SK-N-SH (cell line): ENCODE results near the gene ELF5. TPM values are rescaled to one million over a fixed set of nuclear protein-coding genes. Genes with fewer than 3 reads are reported as not detected.

Source experiments
- CTCF ChIA-PET: fragments of 300-600, 350-600 bp; formaldehyde crosslinking; extraction: SDS; loops from one replicate; lab custom pipeline; 2021; lab: Yijun Ruan, JAX
- POLR2A ChIA-PET: fragments of 350-600 bp; sonication (Branson Sonifier 250); formaldehyde crosslinking; extraction: SDS; loops from one replicate; lab custom pipeline; 2020; ENCODE audit warnings: antibody characterized with exemption, inconsistent platforms; lab: Yijun Ruan, JAX
- DNase-seq: peaks from one replicate; pipeline ENCODE4 v3.0.0; 2012
- H2AFZ ChIP-seq: fragments of 200-600 bp; sonication (generic); 2 replicates; pipeline ENCODE4 v1.8.1; 2016; ENCODE audit warnings: antibody characterized with exemption, mild to moderate bottlenecking, low read depth
- H3F3A ChIP-seq: fragments of 200-600 bp; sonication (generic); replicated peaks from 2 replicates; pipeline ENCODE3; 2016; ENCODE audit warnings: antibody characterized with exemption, mild to moderate bottlenecking; ENCODE audit not compliant: insufficient read depth
- H3K27ac ChIP-seq, 2 experiments: fragments of 200-500 bp in 1 of 2; fragments of 200-600 bp in 1 of 2; sonication (Bioruptor generic) in 1 of 2; sonication (generic), shearing (Covaris generic) in 1 of 2; 2 replicates each; pipeline versions ENCODE4 v1.5.1 to v1.6.1; 2014 to 2016; ENCODE audit warnings: low read depth in 2 of 2, inconsistent platforms in 1 of 2, low read length in 1 of 2, mild to moderate bottlenecking in 1 of 2, mixed read lengths in 1 of 2
- H3K27me3 ChIP-seq: fragments of 200-600 bp; sonication (generic), shearing (Covaris generic); 2 replicates; pipeline ENCODE4 v1.6.1; 2016; ENCODE audit warnings: mixed run types; ENCODE audit not compliant: insufficient read depth
- H3K36me3 ChIP-seq, 2 experiments: fragments of 200-500 bp in 1 of 2; fragments of 200-600 bp in 1 of 2; sonication (Bioruptor generic) in 1 of 2; sonication (generic) in 1 of 2; replicated peaks in 1 of 2; 2 replicates each; pipeline versions ENCODE3 to v1.5.1; 2014 to 2016; ENCODE audit warnings: low read length in 1 of 2, mild to moderate bottlenecking in 1 of 2; ENCODE audit not compliant: insufficient read depth in 2 of 2, control insufficient read depth in 1 of 2
- H3K4me1 ChIP-seq, 2 experiments: fragments of 200-500 bp in 1 of 2; fragments of 200-600 bp in 1 of 2; sonication (Bioruptor generic) in 1 of 2; sonication (generic), shearing (Covaris generic) in 1 of 2; 2 replicates each; pipeline versions ENCODE4 v1.5.1 to v1.6.1; 2014 to 2016; ENCODE audit warnings: low read depth in 1 of 2, low read length in 1 of 2, mixed run types in 1 of 2; ENCODE audit not compliant: insufficient read depth in 2 of 2, control insufficient read depth in 1 of 2
- H3K4me2 ChIP-seq: fragments of 200-600 bp; sonication (generic), shearing (Covaris generic); 2 replicates; pipeline ENCODE4 v1.6.1; 2017; ENCODE audit warnings: mixed run types
- H3K4me3 ChIP-seq, 2 experiments: fragments of 200-500 bp in 1 of 2; fragments of 200-600 bp in 1 of 2; sonication (Bioruptor generic) in 1 of 2; sonication (generic), shearing (Covaris generic) in 1 of 2; 2 replicates each; pipeline versions ENCODE4 v1.5.1 to v1.8.1; 2014 to 2016; ENCODE audit warnings: low read depth in 2 of 2, inconsistent platforms in 1 of 2, low read length in 1 of 2, mild to moderate bottlenecking in 1 of 2, mixed read lengths in 1 of 2, moderate library complexity in 1 of 2
- H3K79me2 ChIP-seq: fragments of 200-600 bp; sonication (generic); 2 replicates; pipeline ENCODE4 v1.8.1; 2017; ENCODE audit warnings: mild to moderate bottlenecking; ENCODE audit not compliant: insufficient read depth
- H3K9ac ChIP-seq: fragments of 200-600 bp; sonication (generic); 2 replicates; pipeline ENCODE4 v1.6.1; 2017; ENCODE audit warnings: mixed run types
- H3K9me2 ChIP-seq: fragments of 200-600 bp; sonication (generic); 2 replicates; pipeline ENCODE4 v1.6.1; 2017; ENCODE audit warnings: mixed run types
- H3K9me3 ChIP-seq: fragments of 200-600 bp; sonication (generic); 2 replicates; pipeline ENCODE4 v1.6.1; 2017; ENCODE audit warnings: mixed run types, mild to moderate bottlenecking, moderate library complexity
- H4K20me1 ChIP-seq: fragments of 200-600 bp; sonication (generic); 2 replicates; pipeline ENCODE4 v1.6.1; 2017; ENCODE audit warnings: mild to moderate bottlenecking, mixed run types; ENCODE audit not compliant: insufficient read depth
- ELF1 ChIP-seq: IDR thresholded peaks from 2 replicates; pipeline ENCODE4 v1.4.0; 2012
- EZH2phosphoT487 ChIP-seq: fragments of 200-600 bp; sonication (generic); IDR thresholded peaks from 2 replicates; pipeline ENCODE4 v1.6.1; 2017; ENCODE audit warnings: low read depth, mixed run types, mild to moderate bottlenecking, antibody characterized with exemption, moderate library complexity, borderline replicate concordance
- FOSL2 ChIP-seq: IDR thresholded peaks from 2 replicates; pipeline ENCODE4 v1.4.0; 2012; ENCODE audit warnings: low read depth, mild to moderate bottlenecking, moderate library complexity, borderline replicate concordance
- FOXJ3 ChIP-seq: sonication (generic); formaldehyde crosslinking; IDR thresholded peaks from 2 replicates; pipeline ENCODE4 v1.5.1; 2020; ENCODE audit warnings: mild to moderate bottlenecking, missing genetic modification reagents
- GABPA ChIP-seq: IDR thresholded peaks from 2 replicates; pipeline ENCODE4 v1.4.0; 2012; ENCODE audit warnings: low read depth, mild to moderate bottlenecking
- JUND ChIP-seq: IDR thresholded peaks from 2 replicates; pipeline ENCODE4 v1.4.0; 2012
- NFIC ChIP-seq: IDR thresholded peaks from 2 replicates; pipeline ENCODE4 v1.4.0; 2012; ENCODE audit warnings: borderline replicate concordance
- NRF1 ChIP-seq: IDR thresholded peaks from 2 replicates; pipeline ENCODE4 v1.6.1; 2012; ENCODE audit warnings: low read depth, mild to moderate bottlenecking, low read length
- POLR2AphosphoS5 ChIP-seq: IDR thresholded peaks from 2 replicates; pipeline ENCODE4 v1.6.1; 2012; ENCODE audit warnings: low read depth, low read length
- RCOR1 ChIP-seq: fragments of 150-350 bp; IDR thresholded peaks from 2 replicates; pipeline ENCODE4 v1.6.1; 2017; ENCODE audit warnings: antibody characterized with exemption, low read length
- RFX5 ChIP-seq: IDR thresholded peaks from 2 replicates; pipeline ENCODE4 v1.6.1; 2012; ENCODE audit warnings: mild to moderate bottlenecking, improper control_type of control experiment, low read length
- RXRA ChIP-seq: IDR thresholded peaks from 2 replicates; pipeline ENCODE4 v1.4.0; 2012; ENCODE audit warnings: low read depth, mild to moderate bottlenecking, borderline replicate concordance
- SIN3A ChIP-seq: IDR thresholded peaks from 2 replicates; pipeline ENCODE4 v1.6.1; 2012; ENCODE audit warnings: low read depth, mild to moderate bottlenecking, low read length, moderate library complexity, borderline replicate concordance
- TCF12 ChIP-seq: IDR thresholded peaks from 2 replicates; pipeline ENCODE4 v1.4.0; 2012
- TEAD4 ChIP-seq: IDR thresholded peaks from 2 replicates; pipeline ENCODE4 v1.4.0; 2012; ENCODE audit warnings: mild to moderate bottlenecking, borderline replicate concordance; ENCODE audit not compliant: insufficient read depth
- WGBS: methylation state at CpG from one replicate; pipeline ENCODE4 v1.1.6; 2017; ENCODE audit warnings: low lambda C conversion rate; 5-methylcytosine and 5-hydroxymethylcytosine counted together
- polyA plus RNA-seq, 3 experiments: library from polyadenylated mRNA; depleted of rRNA; stranded (reverse); fragments of >200 nt; gene quantifications; 2 replicates each; pipeline ENCODE4 v1.2.3, GENCODE V29; 2012
- TF ChIP-seq, protein P1 (sequence below): fragments of 150-350 bp; IDR thresholded peaks from 2 replicates; pipeline ENCODE4 v1.6.1; 2016; ENCODE audit warnings: mild to moderate bottlenecking, low read depth, low read length
- TF ChIP-seq, protein P2 (sequence below): IDR thresholded peaks from 2 replicates; pipeline ENCODE4 v1.4.0; 2012; ENCODE audit warnings: low read depth
- TF ChIP-seq, protein P3 (sequence below): IDR thresholded peaks from 2 replicates; pipeline ENCODE4; 2012
- TF ChIP-seq, protein P4 (sequence below): fragments of 200-600 bp; sonication (generic); IDR thresholded peaks from 2 replicates; pipeline ENCODE4 v1.6.1; 2017; ENCODE audit warnings: antibody characterized with exemption, mild to moderate bottlenecking, moderate library complexity
- TF ChIP-seq, protein P5 (sequence below): IDR thresholded peaks from 2 replicates; pipeline ENCODE4 v1.6.1; 2012; ENCODE audit warnings: mild to moderate bottlenecking, low read depth, low read length, moderate library complexity

The ELF5 gene
- polyA plus RNA-seq, 1 of the 3 experiments (the other 2 are of a cell fraction): not detected

DNA sequence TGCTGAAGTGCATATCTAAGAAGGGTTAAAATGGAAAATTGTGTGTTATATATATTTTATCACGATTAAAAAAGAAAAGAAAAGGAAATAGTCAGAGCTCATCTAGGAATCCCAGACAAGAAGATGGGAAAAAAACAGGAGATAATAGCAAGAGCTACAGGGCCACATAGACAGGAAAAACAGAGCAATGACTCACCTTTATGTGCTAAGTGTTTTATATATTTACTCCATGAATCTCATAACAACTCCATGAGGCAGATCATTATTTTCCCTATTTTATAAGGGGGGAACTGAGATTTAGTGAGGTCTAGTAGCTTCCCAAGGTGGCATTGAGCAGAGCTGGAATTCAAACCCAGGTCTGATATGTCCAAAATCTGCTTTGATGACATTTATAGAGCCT lies 18.1 kb upstream of the ELF5 start:
- ChIA-PET CTCF (interaction anchor here (1.0 to 1.5 kb wide), 4 partner anchors 19 to 55 kb away, joined by 3 to 4 read pairs (median 4); partner anchors contain the start of gene ELF5), POLR2A (no interaction called here)
- H3K9me2 ChIP-seq: no peaks in the 10 kb centered on the region
- no peak overlapping the region for H3K4me2 ChIP-seq
- H3K36me3 ChIP-seq: no peaks in the 10 kb centered on the region
- H3K27me3 ChIP-seq: peaks cover 1% of the 10 kb centered on the region; the same call in 1 of the 2 replicates
- H2AFZ ChIP-seq: no peak overlapping the region
- no peak overlapping the region for H3K9ac ChIP-seq
- H3F3A ChIP-seq: no peaks in the 10 kb centered on the region
- H3K27ac ChIP-seq: no peak overlapping the region
- H3K4me1 ChIP-seq: no peaks in the 10 kb centered on the region
- H3K4me3 ChIP-seq: no peak overlapping the region
- no peaks in the 10 kb centered on the region for H4K20me1 ChIP-seq
- TF ChIP-seq SIN3A: no peak
- TF ChIP-seq NFIC: no peak
- no peak for TF ChIP-seq POLR2AphosphoS5
- TF ChIP-seq ELF1: no peak
- TF ChIP-seq RFX5: no peak
- TF ChIP-seq FOSL2: no peak
- TF ChIP-seq RCOR1: no peak
- TF ChIP-seq, protein P1, sequence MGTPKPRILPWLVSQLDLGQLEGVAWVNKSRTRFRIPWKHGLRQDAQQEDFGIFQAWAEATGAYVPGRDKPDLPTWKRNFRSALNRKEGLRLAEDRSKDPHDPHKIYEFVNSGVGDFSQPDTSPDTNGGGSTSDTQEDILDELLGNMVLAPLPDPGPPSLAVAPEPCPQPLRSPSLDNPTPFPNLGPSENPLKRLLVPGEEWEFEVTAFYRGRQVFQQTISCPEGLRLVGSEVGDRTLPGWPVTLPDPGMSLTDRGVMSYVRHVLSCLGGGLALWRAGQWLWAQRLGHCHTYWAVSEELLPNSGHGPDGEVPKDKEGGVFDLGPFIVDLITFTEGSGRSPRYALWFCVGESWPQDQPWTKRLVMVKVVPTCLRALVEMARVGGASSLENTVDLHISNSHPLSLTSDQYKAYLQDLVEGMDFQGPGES: no peak
- TF ChIP-seq TCF12: no peak
- no peak for TF ChIP-seq TEAD4
- TF ChIP-seq JUND: no peak
- TF ChIP-seq RXRA: no peak
- no peak for TF ChIP-seq GABPA
- no peak for TF ChIP-seq EZH2phosphoT487
- no peak for TF ChIP-seq FOXJ3
- TF ChIP-seq, protein P2, sequence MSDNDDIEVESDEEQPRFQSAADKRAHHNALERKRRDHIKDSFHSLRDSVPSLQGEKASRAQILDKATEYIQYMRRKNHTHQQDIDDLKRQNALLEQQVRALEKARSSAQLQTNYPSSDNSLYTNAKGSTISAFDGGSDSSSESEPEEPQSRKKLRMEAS: no peak
- no peak for TF ChIP-seq NRF1
- TF ChIP-seq, protein P3, sequence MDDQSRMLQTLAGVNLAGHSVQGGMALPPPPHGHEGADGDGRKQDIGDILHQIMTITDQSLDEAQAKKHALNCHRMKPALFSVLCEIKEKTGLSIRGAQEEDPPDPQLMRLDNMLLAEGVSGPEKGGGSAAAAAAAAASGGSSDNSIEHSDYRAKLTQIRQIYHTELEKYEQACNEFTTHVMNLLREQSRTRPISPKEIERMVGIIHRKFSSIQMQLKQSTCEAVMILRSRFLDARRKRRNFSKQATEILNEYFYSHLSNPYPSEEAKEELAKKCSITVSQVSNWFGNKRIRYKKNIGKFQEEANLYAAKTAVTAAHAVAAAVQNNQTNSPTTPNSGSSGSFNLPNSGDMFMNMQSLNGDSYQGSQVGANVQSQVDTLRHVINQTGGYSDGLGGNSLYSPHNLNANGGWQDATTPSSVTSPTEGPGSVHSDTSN: no peak
- TF ChIP-seq, protein P4, sequence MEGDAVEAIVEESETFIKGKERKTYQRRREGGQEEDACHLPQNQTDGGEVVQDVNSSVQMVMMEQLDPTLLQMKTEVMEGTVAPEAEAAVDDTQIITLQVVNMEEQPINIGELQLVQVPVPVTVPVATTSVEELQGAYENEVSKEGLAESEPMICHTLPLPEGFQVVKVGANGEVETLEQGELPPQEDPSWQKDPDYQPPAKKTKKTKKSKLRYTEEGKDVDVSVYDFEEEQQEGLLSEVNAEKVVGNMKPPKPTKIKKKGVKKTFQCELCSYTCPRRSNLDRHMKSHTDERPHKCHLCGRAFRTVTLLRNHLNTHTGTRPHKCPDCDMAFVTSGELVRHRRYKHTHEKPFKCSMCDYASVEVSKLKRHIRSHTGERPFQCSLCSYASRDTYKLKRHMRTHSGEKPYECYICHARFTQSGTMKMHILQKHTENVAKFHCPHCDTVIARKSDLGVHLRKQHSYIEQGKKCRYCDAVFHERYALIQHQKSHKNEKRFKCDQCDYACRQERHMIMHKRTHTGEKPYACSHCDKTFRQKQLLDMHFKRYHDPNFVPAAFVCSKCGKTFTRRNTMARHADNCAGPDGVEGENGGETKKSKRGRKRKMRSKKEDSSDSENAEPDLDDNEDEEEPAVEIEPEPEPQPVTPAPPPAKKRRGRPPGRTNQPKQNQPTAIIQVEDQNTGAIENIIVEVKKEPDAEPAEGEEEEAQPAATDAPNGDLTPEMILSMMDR: no peak
- TF ChIP-seq, protein P5, sequence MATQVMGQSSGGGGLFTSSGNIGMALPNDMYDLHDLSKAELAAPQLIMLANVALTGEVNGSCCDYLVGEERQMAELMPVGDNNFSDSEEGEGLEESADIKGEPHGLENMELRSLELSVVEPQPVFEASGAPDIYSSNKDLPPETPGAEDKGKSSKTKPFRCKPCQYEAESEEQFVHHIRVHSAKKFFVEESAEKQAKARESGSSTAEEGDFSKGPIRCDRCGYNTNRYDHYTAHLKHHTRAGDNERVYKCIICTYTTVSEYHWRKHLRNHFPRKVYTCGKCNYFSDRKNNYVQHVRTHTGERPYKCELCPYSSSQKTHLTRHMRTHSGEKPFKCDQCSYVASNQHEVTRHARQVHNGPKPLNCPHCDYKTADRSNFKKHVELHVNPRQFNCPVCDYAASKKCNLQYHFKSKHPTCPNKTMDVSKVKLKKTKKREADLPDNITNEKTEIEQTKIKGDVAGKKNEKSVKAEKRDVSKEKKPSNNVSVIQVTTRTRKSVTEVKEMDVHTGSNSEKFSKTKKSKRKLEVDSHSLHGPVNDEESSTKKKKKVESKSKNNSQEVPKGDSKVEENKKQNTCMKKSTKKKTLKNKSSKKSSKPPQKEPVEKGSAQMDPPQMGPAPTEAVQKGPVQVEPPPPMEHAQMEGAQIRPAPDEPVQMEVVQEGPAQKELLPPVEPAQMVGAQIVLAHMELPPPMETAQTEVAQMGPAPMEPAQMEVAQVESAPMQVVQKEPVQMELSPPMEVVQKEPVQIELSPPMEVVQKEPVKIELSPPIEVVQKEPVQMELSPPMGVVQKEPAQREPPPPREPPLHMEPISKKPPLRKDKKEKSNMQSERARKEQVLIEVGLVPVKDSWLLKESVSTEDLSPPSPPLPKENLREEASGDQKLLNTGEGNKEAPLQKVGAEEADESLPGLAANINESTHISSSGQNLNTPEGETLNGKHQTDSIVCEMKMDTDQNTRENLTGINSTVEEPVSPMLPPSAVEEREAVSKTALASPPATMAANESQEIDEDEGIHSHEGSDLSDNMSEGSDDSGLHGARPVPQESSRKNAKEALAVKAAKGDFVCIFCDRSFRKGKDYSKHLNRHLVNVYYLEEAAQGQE: no peak
- no peaks in the 10 kb centered on the region for H3K9me3 ChIP-seq
- no peaks in the 10 kb centered on the region for H3K79me2 ChIP-seq
- WGBS: 0% methylated on average over 1 of the region's 1 CpG
- DNase-seq: no peak
